H1 (cell line): ENCODE measurements around the gene VPS51. TPM values are rescaled to one million over a fixed set of nuclear protein-coding genes. Genes with fewer than 3 reads are reported as not detected.

ENCODE experiments used
- CTCF ChIA-PET: fragments of 300-600 bp; sonication (Branson Sonifier 250); formaldehyde crosslinking; loops from one replicate; lab custom pipeline; 2021; ENCODE audit not compliant: partially characterized antibody; lab: Charles Lee
- POLR2A ChIA-PET: fragments of 300-600 bp; sonication (Branson Sonifier 250); formaldehyde crosslinking; loops from one replicate; lab custom pipeline; 2021; ENCODE audit warnings: inconsistent platforms; ENCODE audit not compliant: partially characterized antibody; lab: Charles Lee
- DNase-seq, 2 experiments: peaks; one replicate each; pipeline versions ENCODE4 v3.0.0 to v3.0.0-alpha.2; 2010 to 2022; ENCODE audit warnings: low spot score in 2 of 2, low read depth in 1 of 2, mixed read lengths in 1 of 2
- FAIRE-seq: peaks from 2 replicates; lab custom pipeline; 2011; peaks lifted over from hg19 to GRCh38; lab: Jason Lieb, UNC
- H2AFZ ChIP-seq: 2 replicates; pipeline ENCODE4 v1.8.1; 2012; ENCODE audit warnings: low read length, inconsistent platforms
- H2AK5ac ChIP-seq: 2 replicates; pipeline ENCODE4 v1.6.1; 2013; ENCODE audit warnings: low read depth, low read length
- H2BK120ac ChIP-seq: replicated peaks from 2 replicates; pipeline ENCODE3; 2013; ENCODE audit warnings: low read depth, low read length, inconsistent platforms
- H2BK12ac ChIP-seq: 2 replicates; pipeline ENCODE4 v1.6.1; 2013; ENCODE audit warnings: low read depth, low read length
- H2BK15ac ChIP-seq: 2 replicates; pipeline ENCODE4 v1.6.1; 2013; ENCODE audit warnings: low read length
- H2BK20ac ChIP-seq: 2 replicates; pipeline ENCODE4 v1.6.1; 2013; ENCODE audit warnings: low read length
- H2BK5ac ChIP-seq: 2 replicates; pipeline ENCODE4 v1.6.1; 2013; ENCODE audit warnings: low read depth, low read length
- H3K14ac ChIP-seq: 2 replicates; pipeline ENCODE4 v1.6.1; 2013; ENCODE audit warnings: inconsistent platforms; ENCODE audit not compliant: insufficient read length
- H3K18ac ChIP-seq: 2 replicates; pipeline ENCODE4 v1.6.1; 2013; ENCODE audit warnings: low read length; ENCODE audit errors: extremely low read depth
- H3K23ac ChIP-seq: 2 replicates; pipeline ENCODE4 v1.6.1; 2013; ENCODE audit warnings: inconsistent platforms; ENCODE audit not compliant: insufficient read length
- H3K23me2 ChIP-seq: 2 replicates; pipeline ENCODE4 v1.6.1; 2013; ENCODE audit warnings: low read depth, low read length
- H3K27ac ChIP-seq: 2 replicates; pipeline ENCODE4 v1.6.1; 2011; ENCODE audit warnings: low read depth, low read length, inconsistent platforms
- H3K27me3 ChIP-seq, 4 experiments: replicated peaks in 1 of 4; 1 replicate in 1 of 4; 2 replicates in 3 of 4; pipeline versions ENCODE4 v1.6.1 to v1.8.1; 2011 to 2013; ENCODE audit warnings: low read length in 3 of 4, mild to moderate bottlenecking in 3 of 4, inconsistent platforms in 2 of 4, mixed read lengths in 2 of 4, moderate library complexity in 1 of 4; ENCODE audit not compliant: control insufficient read depth in 3 of 4, insufficient read depth in 3 of 4; ENCODE audit errors: extremely low read depth in 1 of 4
- H3K36me3 ChIP-seq, 4 experiments: 2 replicates each; pipeline versions ENCODE4 v1.6.1 to v1.8.1; 2011 to 2013; ENCODE audit warnings: mild to moderate bottlenecking in 4 of 4, low read length in 3 of 4, moderate library complexity in 2 of 4, control low read depth in 1 of 4, inconsistent platforms in 1 of 4; ENCODE audit not compliant: insufficient read depth in 4 of 4, control insufficient read depth in 2 of 4
- H3K4ac ChIP-seq: replicated peaks from 2 replicates; pipeline ENCODE3; 2013; ENCODE audit warnings: low read length, low read depth, mixed read lengths, inconsistent platforms; ENCODE audit not compliant: insufficient read length
- H3K4me1 ChIP-seq, 4 experiments: replicated peaks in 1 of 4; 1 replicate in 1 of 4; 2 replicates in 3 of 4; pipeline versions ENCODE4 v1.6.1 to v1.8.1; 2011 to 2013; ENCODE audit warnings: low read length in 3 of 4, inconsistent platforms in 2 of 4, mixed read lengths in 1 of 4; ENCODE audit not compliant: insufficient read depth in 4 of 4, control insufficient read depth in 3 of 4
- H3K4me2 ChIP-seq, 2 experiments: 2 replicates each; pipeline versions ENCODE4 v1.6.1 to v1.8.1; 2011 to 2013; ENCODE audit warnings: low read depth in 2 of 2, low read length in 2 of 2, control low read depth in 1 of 2, inconsistent platforms in 1 of 2, mild to moderate bottlenecking in 1 of 2; ENCODE audit not compliant: insufficient read depth in 1 of 2
- H3K4me3 ChIP-seq, 4 experiments: fragments of 200-600, 300-600 bp in 1 of 4; sonication (generic), shearing (Covaris generic), sonication (Bioruptor Twin) in 1 of 4; 2 replicates each; pipeline versions ENCODE4 v1.5.1 to v1.8.1; 2011 to 2016; ENCODE audit warnings: low read length in 4 of 4, low read depth in 3 of 4, control low read depth in 2 of 4, inconsistent platforms in 2 of 4, mild to moderate bottlenecking in 2 of 4, mixed read lengths in 1 of 4, moderate library complexity in 1 of 4; ENCODE audit not compliant: insufficient read depth in 2 of 4; ENCODE audit errors: extremely low read depth in 1 of 4
- H3K56ac ChIP-seq: replicated peaks from 2 replicates; pipeline ENCODE3; 2013; ENCODE audit warnings: low read depth, mild to moderate bottlenecking, mixed read lengths, low read length, inconsistent platforms; ENCODE audit not compliant: insufficient read length
- H3K79me1 ChIP-seq: 2 replicates; pipeline ENCODE4 v1.6.1; 2013; ENCODE audit warnings: low read depth, low read length, control low read depth
- H3K79me2 ChIP-seq, 2 experiments: 2 replicates each; pipeline versions ENCODE4 v1.6.1 to v1.8.1; 2012 to 2013; ENCODE audit warnings: low read length in 2 of 2, mild to moderate bottlenecking in 2 of 2, inconsistent platforms in 1 of 2; ENCODE audit not compliant: insufficient read depth in 2 of 2, control insufficient read depth in 1 of 2
- H3K9ac ChIP-seq, 4 experiments: replicated peaks in 1 of 4; 1 replicate in 1 of 4; 2 replicates in 3 of 4; pipeline versions ENCODE4 v1.6.1 to v1.8.1; 2011 to 2013; ENCODE audit warnings: low read depth in 3 of 4, low read length in 3 of 4, control low read depth in 2 of 4, mild to moderate bottlenecking in 2 of 4, moderate library complexity in 2 of 4, inconsistent platforms in 1 of 4; ENCODE audit errors: extremely low read depth in 1 of 4
- H3K9me3 ChIP-seq, 2 experiments: 2 replicates each; pipeline versions ENCODE4 v1.6.1 to v1.8.1; 2012 to 2013; ENCODE audit warnings: mild to moderate bottlenecking in 2 of 2, moderate library complexity in 2 of 2, control low read depth in 1 of 2, inconsistent platforms in 1 of 2, low read depth in 1 of 2, low read length in 1 of 2, mixed read lengths in 1 of 2; ENCODE audit not compliant: insufficient read depth in 2 of 2
- H4K20me1 ChIP-seq, 2 experiments: replicated peaks in 1 of 2; 2 replicates each; pipeline versions ENCODE3 to v1.8.1; 2011 to 2013; ENCODE audit warnings: inconsistent platforms in 2 of 2, low read length in 2 of 2, mild to moderate bottlenecking in 1 of 2; ENCODE audit not compliant: insufficient read depth in 2 of 2, control insufficient read depth in 1 of 2
- H4K5ac ChIP-seq: 2 replicates; pipeline ENCODE4 v1.6.1; 2013; ENCODE audit warnings: low read length, low read depth, mixed read lengths, inconsistent platforms; ENCODE audit not compliant: insufficient read length
- H4K8ac ChIP-seq: 2 replicates; pipeline ENCODE4 v1.8.0; 2013; ENCODE audit warnings: mild to moderate bottlenecking, moderate library complexity, low read length, inconsistent platforms; ENCODE audit not compliant: insufficient read depth; ENCODE audit errors: extremely low read depth
- H4K91ac ChIP-seq: replicated peaks from 2 replicates; pipeline ENCODE3; 2013; ENCODE audit warnings: low read length, mixed read lengths, inconsistent platforms; ENCODE audit not compliant: insufficient read length
- BACH1 ChIP-seq: IDR thresholded peaks from 2 replicates; pipeline ENCODE4 v1.6.1; 2012; ENCODE audit warnings: low read length, improper control_type of control experiment
- BRCA1 ChIP-seq: IDR thresholded peaks from 2 replicates; pipeline ENCODE4 v1.6.1; 2012; ENCODE audit warnings: low read depth, low read length, improper control_type of control experiment
- HDAC2 ChIP-seq, 2 experiments: fragments of 300-600 bp in 1 of 2; sonication (generic) in 1 of 2; IDR thresholded peaks; 2 replicates each; pipeline ENCODE4 v1.6.1; 2011 to 2012; ENCODE audit warnings: low read depth in 2 of 2, low read length in 2 of 2, mild to moderate bottlenecking in 2 of 2, moderate library complexity in 2 of 2, borderline replicate concordance in 1 of 2, inconsistent platforms in 1 of 2
- JUND ChIP-seq: IDR thresholded peaks from 2 replicates; pipeline ENCODE4 v1.6.1; 2011; ENCODE audit warnings: mild to moderate bottlenecking, improper control_type of control experiment, low read length
- SIN3A ChIP-seq, 2 experiments: IDR thresholded peaks in 1 of 2; conservative IDR thresholded peaks in 1 of 2; 2 replicates each; pipeline ENCODE4 v1.6.1; 2011 to 2012; ENCODE audit warnings: low read length in 2 of 2, improper control_type of control experiment in 1 of 2, low read depth in 1 of 2, mild to moderate bottlenecking in 1 of 2
- SP2 ChIP-seq: IDR thresholded peaks from 2 replicates; pipeline ENCODE4 v1.6.1; 2012; ENCODE audit warnings: mild to moderate bottlenecking, low read length, inconsistent platforms
- YY1 ChIP-seq: IDR thresholded peaks from 2 replicates; pipeline ENCODE4 v1.6.1; 2011; ENCODE audit warnings: low read depth, mild to moderate bottlenecking, low read length
- WGBS, 2 experiments: shearing (Covaris generic) in 1 of 2; methylation state at CpG; one replicate each; pipeline versions ENCODE4 v1.1.6 to v1.1.7; 2013 to 2015; ENCODE audit warnings: low lambda C conversion rate in 2 of 2, mixed read lengths in 2 of 2, inconsistent platforms in 1 of 2, low coverage in 1 of 2, missing lambda C conversion rate in 1 of 2; ENCODE audit not compliant: insufficient replicate concordance in 2 of 2, insufficient coverage in 1 of 2, insufficient read length in 1 of 2; ENCODE audit errors: extremely low coverage in 1 of 2, missing lambda C conversion rate in 1 of 2; 5-methylcytosine and 5-hydroxymethylcytosine counted together
- polyA plus RNA-seq, 7 experiments: library from polyadenylated mRNA; depleted of rRNA in 3 of 7; stranded (reverse) in 5 of 7; unstranded in 2 of 7; fragments of >200 nt in 5 of 7; fragments of 200-250 nt in 2 of 7; gene quantifications; 1 replicate in 5 of 7; 2 replicates in 1 of 7; 4 replicates in 1 of 7; pipeline versions ENCODE4 v1.2.1 to v1.2.3, GENCODE V29; 2011 to 2013; ENCODE audit warnings: missing spikeins in 2 of 7, mixed read lengths in 2 of 7
- total RNA-seq: library from RNA; stranded (reverse); fragmentation: NEBNext Ultra II Directional; extraction: Animal tissue kit (Norgen Biotek cat#: 25700); gene quantifications from 2 replicates; pipeline ENCODE4 v1.2.1, GENCODE V29; 2021
- TF ChIP-seq, protein P1 (sequence below), 3 experiments: IDR thresholded peaks; 1 replicate in 2 of 3; 2 replicates in 1 of 3; pipeline versions ENCODE4 v1.5.1 to v1.6.1; 2011; ENCODE audit warnings: low read length in 3 of 3, mild to moderate bottlenecking in 3 of 3, inconsistent platforms in 2 of 3, low read depth in 1 of 3, moderate library complexity in 1 of 3; ENCODE audit not compliant: insufficient read depth in 1 of 3; ENCODE audit errors: control extremely low read depth in 1 of 3

The VPS51 gene
- total and polyA plus RNA-seq, 2 of the 8 experiments (the other 6 are each of a cell fraction or from before 2014, with no cell fraction given), result 97.4 to 142 TPM

DNA sequence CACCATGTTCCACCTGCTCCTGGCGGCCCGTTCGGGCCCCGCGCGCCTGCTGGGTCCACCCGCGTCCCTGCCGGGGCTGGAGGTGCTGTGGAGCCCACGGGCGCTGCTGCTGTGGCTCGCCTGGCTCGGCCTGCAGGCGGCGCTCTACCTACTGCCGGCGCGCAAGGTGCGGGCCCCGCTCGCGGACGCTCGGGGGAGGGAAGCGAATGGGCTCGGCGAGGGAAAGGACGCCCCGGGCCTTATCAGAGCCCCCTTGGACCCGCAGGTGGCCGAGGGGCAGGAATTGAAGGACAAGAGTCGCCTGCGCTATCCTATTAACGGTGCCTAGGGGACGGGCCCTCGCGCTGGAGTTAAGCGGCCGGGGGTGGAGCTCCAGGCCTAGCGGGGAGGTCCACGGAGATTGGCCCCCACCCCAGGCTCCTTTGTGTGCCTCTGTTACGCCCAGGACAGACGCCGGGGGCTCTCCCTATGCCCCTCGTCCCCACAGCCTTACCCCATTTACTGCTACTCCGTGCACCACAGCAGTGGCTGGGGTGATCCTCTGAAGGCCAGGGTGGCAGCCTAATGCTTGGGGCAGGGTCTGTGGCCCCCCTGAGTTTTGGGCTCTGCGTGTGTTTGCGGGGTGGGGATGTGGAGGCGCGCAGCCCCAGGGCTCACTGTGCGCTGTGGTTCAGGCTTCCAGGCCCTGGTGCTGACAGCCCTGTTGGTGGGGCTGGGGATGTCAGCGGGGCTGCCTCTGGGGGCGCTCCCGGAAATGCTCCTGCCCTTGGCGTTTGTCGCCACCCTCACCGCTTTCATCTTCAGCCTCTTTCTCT is 16.7 kb downstream of the VPS51 start:
- Histone ChIP-seq H3K56ac (peak overlapping the region; percentile 73), H4K20me1 (peaks cover 0 to 18% of the 10 kb centered on the region in 2 experiments), H3K79me2 (peaks cover 0 to 6% of the 10 kb centered on the region in 2 experiments; a peak in 1 of 4 replicates), H3K23me2 (peaks cover 17% of the 10 kb centered on the region; the same call in 1 of the 2 replicates), H3K9me3 (no peaks in the 10 kb centered on the region), H2BK12ac (no peak overlapping the region), H3K27me3 (no peaks in the 10 kb centered on the region), H2BK120ac (no peak overlapping the region), H2BK20ac (no peak overlapping the region), H2AK5ac (no peak overlapping the region), H3K27ac (no peak overlapping the region), H4K5ac (peak overlapping the region; percentile 62), H3K18ac (peak overlapping the region; percentile 60), H3K79me1 (peaks cover 8% of the 10 kb centered on the region), H3K23ac (no peak overlapping the region), H3K4me3 (peak overlapping the region; percentile 76 to 90 (median 85)), H3K4me2 (peak overlapping the region; percentile 71 to 95), H2BK15ac (no peak overlapping the region), H2AFZ (no peak overlapping the region), H3K4ac (peak overlapping the region; percentile 29), H4K91ac (no peak overlapping the region), H3K9ac (peak overlapping the region in 3 of 4 experiments; percentile 54 to 61 (median 55); a peak in 5 of 7 replicates), H2BK5ac (no peak overlapping the region), H3K4me1 (peaks cover 2 to 26% (median 19%) of the 10 kb centered on the region in 4 experiments), H3K14ac (no peak overlapping the region), H3K36me3 (peaks cover 0 to 9% (median 3%) of the 10 kb centered on the region in 4 experiments; a peak in 2 of 8 replicates), H4K8ac (peak overlapping the region; percentile 47)
- 3% methylated on average over 56 of the region's 57 CpGs; no CpG with 5 or more reads in 1 of the 2 experiments for WGBS, 2 experiments
- ChIA-PET POLR2A (interaction anchor here (0.6 to 17.4 kb wide), 31 partner anchors 9 to 1096 kb away, joined by 3 to 305 read pairs (median 4); partner anchors contain the start of genes ARL2, BATF2, CAPN1 and CDCA5), CTCF (interaction anchor here (0.5 to 7.9 kb wide), 22 partner anchors 9 to 449 kb away, joined by 3 to 85 read pairs (median 5); partner anchors contain the start of genes ARL2, CAPN1, FAU and MRPL49)
- FAIRE-seq (no peak), DNase-seq (peak in 1 of 2 experiments; percentile 74)
- TF ChIP-seq JUND (no peak), BRCA1 (no peak), BACH1 (peak; percentile 96), YY1 (no peak), HDAC2 (IDR thresholded peaks at IDR 0.05; ENCODE audit: borderline replicate concordance in 1 of 2, low read depth in 2 of 2, low read length in 2 of 2) (peak; percentile 94 to 100), SIN3A (conservative IDR thresholded peaks at IDR 0.05 in 1 of 2, IDR thresholded peaks at IDR 0.05 in 1 of 2; ENCODE audit: low read depth in 1 of 2, low read length in 2 of 2) (peak; percentile 75 to 90; a peak in 2 of 4 replicates), SP2 (no peak)
- TF ChIP-seq, protein P1, sequence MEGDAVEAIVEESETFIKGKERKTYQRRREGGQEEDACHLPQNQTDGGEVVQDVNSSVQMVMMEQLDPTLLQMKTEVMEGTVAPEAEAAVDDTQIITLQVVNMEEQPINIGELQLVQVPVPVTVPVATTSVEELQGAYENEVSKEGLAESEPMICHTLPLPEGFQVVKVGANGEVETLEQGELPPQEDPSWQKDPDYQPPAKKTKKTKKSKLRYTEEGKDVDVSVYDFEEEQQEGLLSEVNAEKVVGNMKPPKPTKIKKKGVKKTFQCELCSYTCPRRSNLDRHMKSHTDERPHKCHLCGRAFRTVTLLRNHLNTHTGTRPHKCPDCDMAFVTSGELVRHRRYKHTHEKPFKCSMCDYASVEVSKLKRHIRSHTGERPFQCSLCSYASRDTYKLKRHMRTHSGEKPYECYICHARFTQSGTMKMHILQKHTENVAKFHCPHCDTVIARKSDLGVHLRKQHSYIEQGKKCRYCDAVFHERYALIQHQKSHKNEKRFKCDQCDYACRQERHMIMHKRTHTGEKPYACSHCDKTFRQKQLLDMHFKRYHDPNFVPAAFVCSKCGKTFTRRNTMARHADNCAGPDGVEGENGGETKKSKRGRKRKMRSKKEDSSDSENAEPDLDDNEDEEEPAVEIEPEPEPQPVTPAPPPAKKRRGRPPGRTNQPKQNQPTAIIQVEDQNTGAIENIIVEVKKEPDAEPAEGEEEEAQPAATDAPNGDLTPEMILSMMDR (IDR thresholded peaks at IDR 0.05; ENCODE audit: control extremely low read depth in 1 of 3, insufficient read depth in 1 of 3, low read depth in 1 of 3, low read length in 3 of 3), result peak in 2 of 3 experiments; percentile 67 to 72; a peak in 3 of 4 replicates
